Daoy (cell line): ENCODE results near the gene PRDM16. TPM values are rescaled to one million over a fixed set of nuclear protein-coding genes. Genes with fewer than 3 reads are reported as not detected.
"Not testable (repeated sequence)": the region's sequence is repeated elsewhere in the genome, so short reads cannot be mapped to it uniquely, and the experiment has no call there.

ENCODE experiments used
- DNase-seq: peaks from one replicate; pipeline ENCODE4 v3.0.0-alpha.2; 2015; ENCODE audit warnings: low read depth
- total RNA-seq: library from RNA; depleted of rRNA; stranded (reverse); fragments of >200 nt; shearing (Covaris generic); gene quantifications from 2 replicates; pipeline ENCODE4 v1.2.3, GENCODE V29; 2014

Gene PRDM16
- total RNA-seq, 1 experiment from 2014 or later = 0.91 TPM

DNA sequence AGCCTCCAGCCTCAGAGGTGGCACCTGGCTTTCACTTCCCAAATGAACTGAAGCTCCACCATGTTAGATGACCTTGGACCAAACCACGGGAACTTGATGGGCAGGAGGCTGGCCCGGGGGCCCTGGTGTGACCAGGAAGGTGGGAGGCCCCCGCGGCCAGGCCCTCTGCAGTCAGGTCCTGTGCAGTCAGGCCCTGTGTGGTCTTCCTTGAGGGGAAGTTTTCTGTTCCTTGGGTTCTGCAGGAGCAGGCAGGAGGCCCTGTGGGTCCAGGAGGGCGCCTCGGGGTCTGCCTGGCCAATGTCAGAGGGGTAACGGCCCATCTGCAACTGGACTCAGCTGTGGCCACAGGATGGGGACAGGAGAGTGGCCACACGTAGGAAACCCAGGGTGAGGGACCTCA, 13.0 kb downstream of the PRDM16 start:
- DNase-seq = no peak

DNA sequence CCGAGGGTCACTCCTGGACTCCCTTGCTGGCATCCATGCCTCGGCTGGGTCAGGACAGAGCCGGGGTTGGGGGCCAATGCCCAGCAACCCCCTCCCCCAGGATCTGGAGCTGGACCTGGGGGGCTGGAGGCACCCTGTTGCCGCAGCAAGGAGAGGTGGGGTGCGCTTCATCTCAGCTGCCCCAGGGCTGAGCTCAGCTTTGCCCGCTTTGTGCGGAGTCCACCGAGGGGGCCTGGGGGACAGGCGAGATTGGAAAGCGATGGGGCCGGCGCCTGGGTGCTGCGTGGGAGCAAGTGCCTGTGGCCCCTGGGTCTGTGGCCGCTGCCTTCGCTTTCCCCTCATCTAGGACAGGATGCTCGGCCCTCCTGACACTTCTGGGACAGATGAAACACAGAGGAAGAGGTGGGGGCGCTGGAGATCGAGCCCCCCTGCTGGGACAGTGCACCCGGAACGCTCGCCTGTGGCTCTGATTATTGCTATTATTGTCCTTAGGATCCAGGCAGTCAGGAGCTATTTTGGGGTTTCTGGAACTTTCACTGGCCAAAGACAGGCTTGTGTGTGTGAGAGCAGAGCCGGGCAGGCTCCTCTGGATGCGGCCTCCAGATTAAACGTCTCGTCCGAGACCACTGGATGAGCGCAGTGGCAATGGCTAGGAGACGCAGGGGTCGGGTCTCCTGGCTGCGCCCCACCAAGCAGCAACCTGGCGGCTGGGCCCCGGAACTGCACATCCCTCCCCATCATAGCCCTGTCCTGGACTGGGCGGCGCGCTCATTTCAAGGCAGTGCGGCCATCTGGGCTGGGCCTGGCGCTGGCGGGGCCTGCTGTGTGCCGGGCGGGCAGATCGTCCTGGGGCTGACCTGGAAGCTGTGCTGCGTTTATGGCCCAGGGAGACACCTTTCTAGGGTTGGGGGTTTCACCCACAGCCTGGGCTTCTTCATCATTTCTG, 13.8 kb downstream of the PRDM16 start:
- no peak for DNase-seq

DNA sequence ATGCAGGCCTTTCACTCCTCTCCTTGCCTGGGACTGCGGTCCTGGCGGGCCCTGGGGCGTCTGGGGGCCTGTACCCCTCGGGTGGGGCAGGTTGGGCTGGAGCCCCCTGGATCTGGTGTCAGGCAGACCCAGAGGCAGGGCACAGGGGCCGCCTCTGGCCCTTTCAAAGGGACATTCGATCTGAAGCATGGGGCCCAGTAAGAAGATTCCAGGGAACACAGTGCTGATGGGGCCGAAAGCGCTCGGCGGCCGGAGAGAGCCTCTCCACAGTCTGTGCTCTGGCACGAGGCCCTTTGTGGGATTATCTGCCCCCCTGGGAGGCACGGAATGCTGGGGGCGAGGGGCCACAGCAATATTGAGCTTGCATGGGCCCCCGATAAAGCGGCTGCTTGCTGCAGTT, 15.2 kb downstream of the PRDM16 start:
- no peak for DNase-seq

DNA sequence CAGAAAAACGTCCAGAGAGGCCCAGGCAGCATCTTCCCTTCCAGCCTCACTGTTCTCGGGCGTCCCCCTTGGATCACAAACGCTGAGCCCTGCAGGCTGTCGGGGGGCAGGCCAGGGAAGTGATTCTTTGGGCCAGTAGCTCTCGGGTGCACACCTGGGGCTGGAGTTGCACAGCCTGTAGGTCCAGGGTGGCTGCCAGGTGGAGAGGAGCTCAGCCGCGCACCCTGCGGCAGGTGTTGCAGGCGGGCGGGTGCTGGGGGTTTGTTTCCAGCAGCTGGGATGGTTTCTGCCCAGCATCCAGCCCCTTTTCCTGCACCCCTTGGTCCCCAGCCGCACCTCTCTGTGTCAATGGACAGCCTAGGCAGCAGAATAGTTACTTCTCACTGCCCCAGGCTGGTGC, 15.7 kb downstream of the PRDM16 start:
- DNase-seq = no peak

DNA sequence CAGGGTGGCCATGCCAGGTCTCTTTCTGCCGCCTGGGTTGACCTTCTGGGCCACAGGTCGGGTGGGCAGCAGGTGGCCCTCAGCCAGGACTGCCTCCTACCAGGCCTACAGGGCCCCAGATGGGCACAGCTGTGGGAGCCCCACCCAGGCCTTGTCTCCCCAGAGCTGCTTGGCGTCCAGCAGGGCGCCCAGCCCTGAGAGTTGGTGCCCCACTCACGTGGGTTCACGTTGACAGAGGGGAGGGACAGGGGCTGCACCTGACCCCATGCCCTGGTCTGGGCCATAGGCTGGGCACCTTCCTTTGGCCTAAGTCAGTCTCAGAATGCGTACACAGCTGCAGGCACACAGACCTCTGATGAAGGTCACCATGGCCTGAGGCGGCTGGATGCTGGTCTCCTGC, 16.7 kb downstream of the PRDM16 start:
- DNase-seq = no peak

DNA sequence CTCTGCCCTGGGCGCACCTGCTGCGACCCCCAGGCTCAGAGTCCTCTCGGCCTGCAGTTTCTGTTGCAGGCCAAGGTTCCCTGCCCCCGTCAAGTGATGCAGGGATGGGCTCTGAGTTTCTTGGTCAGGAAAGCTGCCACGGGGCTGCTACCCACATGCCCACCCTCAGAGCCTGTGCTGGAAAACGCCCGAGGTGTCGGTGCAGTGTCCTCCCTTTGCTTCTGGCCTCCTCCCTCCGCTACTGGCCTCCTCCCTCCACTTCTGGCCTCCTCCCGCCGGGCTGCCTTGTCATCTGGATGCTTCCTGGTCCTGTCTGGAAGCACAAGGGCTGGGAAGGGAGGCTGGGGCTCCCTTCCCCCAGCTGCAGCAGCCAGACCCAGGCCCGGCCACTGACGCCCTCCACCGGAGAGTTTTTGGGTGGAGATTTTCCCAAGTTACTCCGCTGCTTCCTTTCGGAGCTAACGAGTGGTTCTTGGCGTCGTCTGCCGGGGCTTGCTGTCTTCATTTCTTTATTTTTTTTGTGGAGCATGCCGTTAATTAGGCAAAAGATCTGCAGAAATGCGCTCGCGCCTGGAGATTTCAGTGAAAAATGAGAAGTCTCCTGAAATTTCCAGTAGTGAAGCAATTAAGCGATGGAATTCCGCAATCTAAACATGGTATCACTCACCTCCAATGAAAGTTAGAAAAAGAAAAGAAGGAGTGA, 17.4 kb downstream of the PRDM16 start:
- no peak for DNase-seq

DNA sequence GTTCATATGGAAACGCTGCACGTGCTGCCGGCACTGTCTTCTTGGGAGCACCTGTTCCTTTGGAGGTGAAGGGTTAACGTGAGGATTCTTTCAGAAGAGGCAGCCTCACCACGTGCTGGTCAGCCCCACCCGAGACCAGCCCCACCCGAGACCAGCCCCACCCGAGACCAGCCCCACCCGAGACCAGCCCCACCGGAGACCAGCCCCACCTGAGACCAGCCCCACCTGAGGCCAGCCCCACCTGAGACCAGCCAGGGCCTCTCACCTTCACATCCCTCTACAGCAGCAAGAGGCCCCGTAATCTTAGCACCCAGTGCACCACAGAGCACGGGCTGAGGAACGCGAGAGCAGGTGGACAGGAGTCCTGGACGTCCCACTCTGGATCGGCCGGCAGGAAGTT, 18.0 kb downstream of the PRDM16 start:
- DNase-seq = no peak

DNA sequence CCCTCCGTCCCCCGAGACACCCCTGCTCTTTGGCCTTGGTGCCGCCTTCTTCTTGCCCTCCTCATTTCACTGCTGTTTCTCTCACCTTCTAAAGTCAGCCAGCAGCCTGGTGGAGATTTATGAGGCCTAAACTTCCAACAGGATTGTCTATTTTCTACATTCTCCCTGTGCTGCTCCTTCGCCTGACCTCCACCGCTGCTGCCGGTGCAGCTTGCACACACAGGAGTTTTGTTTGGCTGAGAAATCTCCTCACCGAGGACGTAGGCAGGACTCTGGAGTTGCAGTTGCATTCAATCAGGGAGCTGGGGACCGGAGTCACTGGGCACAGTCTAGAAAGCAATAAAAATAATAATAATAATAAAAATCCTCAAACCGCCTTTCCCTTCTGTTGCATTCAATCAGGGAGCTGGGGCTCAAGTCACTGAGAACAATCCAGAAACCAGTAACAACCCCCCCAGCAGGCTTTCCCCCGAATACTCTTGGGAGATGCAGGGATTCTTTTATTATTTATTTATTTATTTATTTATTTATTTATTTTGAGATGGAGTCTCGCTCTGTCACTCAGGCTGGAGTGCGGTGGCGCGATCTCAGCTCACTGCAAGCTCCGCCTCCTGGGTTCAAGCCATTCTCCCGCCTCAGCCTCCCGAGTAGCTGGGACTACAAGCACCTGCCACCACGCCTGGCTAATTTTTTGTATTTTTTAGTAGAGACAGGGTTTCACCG, 19.1 kb downstream of the PRDM16 start:
- not testable (repeated sequence) for DNase-seq

DNA sequence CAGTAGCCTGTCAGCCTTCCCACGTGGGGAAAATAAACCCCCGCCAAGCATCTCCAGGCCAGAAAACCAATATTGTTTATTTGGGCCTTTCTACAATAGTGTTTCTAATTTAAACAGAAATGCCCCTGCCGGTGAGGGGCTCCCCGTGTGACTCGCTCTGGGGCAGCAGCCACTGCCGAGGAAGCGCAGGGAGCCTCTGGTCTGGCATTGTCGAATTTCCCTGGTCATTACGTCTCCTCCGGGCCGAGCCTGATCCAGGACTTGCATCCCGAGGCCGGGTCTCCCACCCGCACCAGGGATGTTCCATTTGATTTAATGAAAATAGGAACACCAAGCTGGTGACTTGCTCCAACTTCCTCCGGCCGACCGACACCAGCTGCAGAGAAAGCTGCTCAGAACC, 20.5 kb downstream of the PRDM16 start:
- DNase-seq = no peak

DNA sequence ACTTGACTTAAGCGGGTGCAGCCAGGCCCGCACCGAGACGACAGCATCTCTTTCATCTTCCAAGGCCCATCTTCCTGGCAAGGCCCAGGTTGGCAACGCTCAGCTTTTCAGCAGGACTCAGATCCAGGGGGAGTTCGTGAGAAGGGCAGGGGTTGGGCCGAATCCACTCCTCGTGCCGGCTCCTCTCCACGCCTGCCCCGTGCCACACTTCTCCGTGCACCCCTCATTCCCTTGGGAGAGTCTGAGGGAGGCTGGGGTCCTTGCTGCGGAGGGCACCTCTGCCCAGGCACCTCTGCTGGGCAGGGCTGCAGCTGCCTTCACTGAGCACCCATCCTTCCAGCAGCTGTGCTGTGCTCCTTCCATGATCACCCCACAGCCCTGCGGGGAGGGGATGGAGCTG, 22.3 kb downstream of the PRDM16 start:
- DNase-seq = no peak

DNA sequence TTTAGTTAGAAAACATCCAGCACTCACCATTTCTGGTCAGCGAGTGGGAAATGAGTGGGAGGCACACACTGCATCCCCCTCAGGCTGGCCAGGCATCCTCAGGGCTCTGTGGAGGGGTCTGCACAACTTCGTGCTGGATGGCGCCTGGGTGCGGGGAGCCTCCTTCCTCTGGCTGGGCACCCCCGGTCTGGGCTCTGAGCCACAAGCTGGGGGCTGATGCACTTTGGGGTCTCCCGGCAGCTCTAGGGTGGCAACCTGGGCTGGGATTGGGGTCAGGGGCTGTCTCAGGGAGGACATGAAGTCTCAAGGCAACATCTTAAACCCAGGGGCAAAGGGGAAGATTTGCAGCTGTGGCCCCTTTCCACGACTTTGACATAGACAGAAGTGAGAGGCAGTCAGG, 23.5 kb downstream of the PRDM16 start:
- no peak for DNase-seq

DNA sequence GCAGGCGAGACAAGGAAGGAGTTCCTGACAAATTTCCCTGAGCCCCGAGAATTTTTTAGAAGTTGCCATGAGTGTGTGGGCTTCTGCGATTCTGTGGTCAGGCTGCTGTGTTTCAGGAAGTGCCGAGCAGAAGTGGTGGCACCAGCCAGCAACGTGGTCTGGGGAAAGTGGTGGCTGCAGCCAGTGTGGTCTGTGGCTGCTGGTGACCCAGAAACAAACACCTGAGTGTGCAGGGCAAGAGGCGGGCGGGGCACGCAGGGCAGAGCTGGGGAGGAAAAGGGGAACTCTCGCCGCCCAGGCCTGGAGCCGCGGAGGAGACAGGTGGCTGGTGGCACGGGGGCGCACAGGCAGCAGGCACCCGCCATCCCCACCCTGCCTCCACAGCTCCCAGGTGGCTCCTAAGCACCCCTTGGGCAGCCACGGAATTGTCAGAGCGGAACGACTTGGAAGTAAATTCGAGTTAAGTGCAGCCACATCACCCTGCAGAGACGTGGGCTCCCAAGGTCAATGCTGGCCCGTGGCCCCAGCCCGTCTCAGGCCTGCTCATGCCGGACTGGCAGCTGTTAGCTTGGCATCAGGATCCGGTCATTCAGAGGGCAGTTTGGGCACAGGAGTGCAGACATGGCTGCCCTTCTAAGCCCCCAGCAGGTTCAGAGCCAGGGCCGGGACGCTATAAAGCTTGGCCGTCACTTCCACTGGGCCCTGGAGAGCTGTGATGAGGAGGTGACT, 25.1 kb downstream of the PRDM16 start:
- no peak for DNase-seq

DNA sequence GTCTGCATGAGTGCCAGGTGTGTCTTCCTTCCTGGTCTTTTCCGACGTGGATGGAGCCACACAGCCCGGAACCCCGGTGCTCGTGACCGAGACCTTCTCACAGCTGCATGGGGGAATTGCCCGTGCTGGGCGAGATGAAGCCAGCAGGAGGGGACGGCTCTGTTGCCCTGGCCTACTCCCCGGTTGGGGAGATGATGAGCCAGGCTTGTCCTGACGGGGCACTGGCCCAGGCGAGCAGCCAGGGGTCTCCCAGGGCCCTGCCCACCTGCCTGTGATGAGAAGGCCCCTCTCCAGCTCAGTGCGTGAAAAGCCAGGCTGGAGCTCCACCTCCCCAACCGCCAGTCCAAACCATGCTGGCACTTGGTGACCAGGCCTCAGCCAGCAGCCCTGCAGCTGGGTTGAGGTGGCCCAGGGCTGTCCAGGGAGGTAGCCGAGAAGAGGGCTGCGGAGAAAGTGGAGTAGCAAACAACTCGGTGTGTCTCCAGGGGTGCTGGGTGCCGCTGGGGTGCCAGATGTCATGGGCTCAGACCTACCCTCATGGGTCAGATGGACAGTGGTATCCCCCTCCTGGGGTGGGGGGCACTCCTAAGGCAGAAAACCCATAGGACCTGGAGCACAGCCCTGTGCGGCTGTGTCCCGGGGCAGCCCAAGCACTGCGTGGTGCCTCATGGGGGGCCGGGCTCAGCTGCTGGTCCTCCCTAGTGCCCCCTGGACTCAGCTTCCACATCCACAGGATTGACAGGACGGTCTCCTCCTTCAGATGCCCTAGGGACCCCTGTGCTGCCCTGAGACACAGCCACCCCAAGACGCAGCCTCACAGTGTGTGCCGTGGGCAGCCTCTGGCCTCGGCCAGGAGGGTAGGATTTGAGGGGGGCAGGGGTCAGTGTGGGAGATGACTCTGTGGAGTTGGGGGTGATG, 26.1 kb downstream of the PRDM16 start:
- no peak for DNase-seq

DNA sequence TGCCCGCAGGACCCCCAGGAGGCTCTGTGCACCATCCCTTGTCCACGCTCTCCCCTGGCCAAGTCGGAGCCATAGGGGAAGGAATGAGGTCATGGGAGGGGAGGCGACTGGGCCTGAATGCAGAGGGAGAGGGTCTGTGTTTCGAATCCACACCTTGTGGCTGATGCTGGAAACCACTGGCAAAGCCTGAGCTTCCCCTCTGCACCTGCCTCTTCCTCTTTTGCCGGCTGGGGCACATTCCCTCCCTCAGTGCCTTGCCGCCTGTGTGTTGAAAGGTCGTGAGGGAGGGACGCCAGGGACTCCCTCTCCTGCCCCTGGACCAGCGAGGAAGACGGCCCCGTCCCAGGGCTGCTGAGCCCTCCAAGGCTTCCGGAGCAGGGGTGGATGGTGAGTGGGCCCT, 27.3 kb downstream of the PRDM16 start:
- DNase-seq = no peak

DNA sequence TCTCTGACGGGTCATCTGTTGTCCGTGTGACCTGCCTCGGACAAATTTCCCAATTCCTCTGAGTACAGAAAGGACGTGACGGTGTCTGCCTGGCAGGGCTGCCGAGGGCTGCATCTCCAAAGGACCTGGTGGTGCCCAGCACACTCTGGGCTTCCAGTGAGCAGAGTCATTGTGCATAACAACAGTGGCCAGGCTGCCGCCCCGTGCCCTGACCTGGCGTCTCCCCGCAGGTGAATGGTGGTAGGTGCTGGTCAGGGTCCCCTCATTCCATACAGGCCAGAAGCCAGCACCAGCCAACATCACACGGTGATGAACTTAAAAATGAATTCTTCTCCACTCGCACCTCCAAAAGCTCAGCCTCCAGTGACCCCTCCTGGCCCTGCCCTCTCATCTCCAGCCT, 28.2 kb downstream of the PRDM16 start:
- DNase-seq = no peak

DNA sequence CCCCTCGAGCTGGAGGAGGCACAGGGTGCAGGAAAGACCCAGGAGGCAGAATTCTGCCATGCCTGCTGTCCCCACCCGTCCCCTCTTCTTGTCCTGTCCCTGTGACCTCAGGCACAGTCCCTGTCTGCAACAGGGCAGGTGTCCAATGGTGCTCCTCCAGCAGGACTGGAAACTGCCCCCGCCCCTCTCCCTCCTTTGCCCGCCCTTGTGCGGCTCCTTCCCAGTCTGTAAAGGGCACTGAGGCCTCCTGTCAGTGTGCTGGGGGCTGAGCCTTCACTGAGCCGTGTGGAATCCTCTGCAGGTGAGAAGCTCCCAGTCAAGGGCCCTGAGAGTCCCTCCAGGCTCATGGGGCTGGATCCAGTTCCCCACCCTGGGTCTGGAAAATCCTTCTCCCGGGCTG, 28.9 kb downstream of the PRDM16 start:
- DNase-seq = no peak

DNA sequence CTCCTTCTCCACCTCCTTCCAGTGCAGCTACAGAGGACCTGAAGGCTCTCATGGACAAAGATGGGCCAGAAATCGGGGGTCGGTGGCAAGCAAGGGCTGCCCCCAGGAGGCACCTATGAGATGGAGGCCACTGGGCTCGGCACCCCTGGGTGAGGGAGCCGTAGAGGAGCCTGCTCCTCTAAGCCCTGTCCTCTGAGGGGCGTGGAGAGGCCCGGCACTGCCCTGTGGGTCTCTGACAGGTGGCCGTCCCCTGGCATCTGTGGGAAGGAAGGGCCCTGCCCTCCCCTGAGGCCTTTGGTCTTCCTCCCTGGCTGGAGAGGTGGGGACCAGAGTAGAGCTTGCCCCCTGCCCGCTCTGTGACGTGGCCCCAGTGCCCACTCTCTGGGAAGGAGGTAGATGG, 30.9 kb downstream of the PRDM16 start:
- no peak for DNase-seq

DNA sequence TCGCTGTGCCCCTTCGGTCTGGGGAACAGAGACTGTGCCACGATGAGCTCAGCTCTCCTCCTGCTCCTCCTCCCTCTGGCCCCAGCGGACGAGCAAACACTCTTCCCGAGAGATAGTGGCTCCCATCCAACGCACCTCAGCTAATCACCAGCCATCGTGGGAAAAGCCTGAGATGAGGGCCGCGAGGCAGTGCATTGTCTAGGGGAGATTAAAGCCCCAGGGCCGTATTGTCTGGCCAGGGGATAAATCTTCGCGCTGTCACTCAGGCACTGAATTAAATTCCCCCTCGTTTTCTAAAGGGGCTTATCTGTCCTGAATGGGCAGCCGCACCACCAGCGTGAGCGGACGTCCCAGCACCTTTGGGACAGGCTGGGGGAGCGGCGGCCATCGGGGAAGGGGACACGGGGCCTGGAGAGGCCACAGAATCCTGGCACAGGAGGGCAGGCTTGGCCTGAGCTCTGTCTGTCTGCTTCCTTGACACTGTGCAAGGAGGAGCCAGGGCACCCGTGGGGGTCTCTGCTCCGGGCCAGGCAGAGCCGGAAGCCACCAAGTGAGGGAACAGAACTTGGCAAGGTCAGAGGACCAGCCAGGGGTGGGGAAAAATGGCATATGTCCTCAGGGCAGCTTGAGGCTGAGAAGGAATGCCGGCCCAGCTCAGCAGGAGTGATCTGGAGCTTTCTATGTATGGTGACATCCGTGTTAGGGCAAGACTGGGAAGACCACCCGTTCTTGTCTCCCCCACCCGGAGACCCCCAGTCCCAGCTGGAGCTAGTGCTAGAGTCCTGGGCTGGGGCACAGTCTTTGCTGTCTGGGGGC, 32.3 kb downstream of the PRDM16 start:
- DNase-seq = peak; percentile 34

DNA sequence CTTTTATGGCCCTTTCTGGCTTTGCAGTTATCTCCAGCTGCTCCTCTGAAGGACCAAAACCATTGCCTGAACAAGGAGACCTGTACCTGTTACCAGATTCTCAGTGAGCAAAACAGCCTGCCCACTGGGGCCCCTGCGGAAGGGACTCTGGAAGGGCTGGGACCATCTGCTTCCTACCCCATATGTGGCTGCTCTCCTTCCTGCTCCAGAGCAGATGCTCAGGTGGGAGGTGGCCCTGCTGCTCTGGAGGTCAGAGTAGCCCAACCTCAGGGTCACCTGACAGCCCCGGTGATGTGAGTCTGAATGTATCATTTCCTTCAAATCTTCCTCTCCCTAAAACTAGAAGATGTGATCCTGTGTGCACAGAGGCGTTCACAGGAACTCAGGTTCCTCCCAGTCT, 33.6 kb downstream of the PRDM16 start:
- no peak for DNase-seq
